ENCODE results near the gene CFAP61.

The CFAP61 gene

DNA sequence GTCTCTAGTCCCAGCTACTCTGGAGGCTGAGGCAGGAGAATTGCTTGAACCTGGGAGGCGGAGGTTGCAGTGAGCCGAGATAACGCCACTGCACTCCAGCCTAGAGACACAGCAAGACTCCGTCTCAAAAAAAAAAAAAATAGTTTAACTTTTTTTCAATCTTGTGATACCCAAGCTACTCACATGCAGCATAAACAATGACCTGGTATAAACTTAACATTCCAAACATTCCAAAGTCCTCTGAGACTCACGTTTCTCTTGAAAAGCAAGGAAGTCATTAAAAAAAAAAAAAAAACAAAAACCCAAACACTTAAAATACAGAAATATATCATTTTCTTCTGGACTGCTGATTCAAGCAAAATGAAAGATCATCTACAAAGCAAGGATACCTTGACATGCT, 14.4 kb upstream of the CFAP61 start:
- peak; percentile 35 for DNase-seq (ENCODE audit: low spot score)

DNA sequence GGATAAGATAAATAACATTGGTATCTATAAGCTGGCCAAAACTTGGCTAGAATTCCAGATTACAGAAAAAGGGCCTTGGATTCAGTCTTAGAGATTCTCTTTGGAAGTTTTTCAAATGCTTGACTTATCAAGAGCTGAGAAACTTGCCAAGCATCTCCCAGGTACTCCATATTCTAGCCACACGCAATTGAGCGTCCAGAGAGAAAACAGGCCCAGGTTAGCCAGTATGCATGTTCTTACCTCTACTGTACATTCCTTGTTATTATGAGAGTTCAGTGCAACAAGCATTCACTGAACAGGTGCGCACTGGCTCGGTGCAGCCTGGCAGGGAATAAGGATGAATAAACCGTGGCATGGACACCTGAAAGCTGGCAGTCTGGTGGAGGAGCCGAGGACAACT, 13.7 kb upstream of the CFAP61 start:
- no peak for DNase-seq (ENCODE audit: low spot score)

DNA sequence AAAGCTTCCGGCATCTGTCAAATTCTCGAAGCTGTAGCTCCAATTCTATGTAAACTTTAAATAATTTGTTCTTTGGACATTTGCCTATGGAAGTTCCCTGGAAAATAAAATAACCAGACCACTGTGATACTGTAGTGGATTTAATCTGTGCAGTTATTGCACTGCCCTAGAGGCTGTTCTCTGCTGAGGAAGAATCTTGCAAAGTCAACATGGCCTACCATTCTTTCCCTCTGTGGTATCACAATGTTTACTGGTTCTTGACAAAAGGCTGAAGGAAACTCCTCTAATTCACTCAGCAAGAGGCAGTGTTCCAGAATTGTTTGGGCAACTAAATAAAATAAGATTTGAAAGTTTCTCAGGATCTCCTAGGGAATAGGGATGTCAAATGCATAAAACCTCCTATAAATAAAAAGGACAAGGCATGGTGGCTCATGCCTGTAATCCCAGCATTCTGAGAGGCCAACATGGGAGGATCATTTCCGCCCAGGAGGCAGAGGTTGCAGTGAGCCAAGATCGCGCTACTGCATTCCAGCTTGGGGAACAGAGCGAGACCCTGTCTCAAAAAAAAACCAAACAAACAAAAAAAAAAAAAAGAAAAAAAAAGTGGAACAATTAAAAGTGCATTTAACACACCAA, 12.5 kb upstream of the CFAP61 start:
- DNase-seq (ENCODE audit: low spot score), result no peak

DNA sequence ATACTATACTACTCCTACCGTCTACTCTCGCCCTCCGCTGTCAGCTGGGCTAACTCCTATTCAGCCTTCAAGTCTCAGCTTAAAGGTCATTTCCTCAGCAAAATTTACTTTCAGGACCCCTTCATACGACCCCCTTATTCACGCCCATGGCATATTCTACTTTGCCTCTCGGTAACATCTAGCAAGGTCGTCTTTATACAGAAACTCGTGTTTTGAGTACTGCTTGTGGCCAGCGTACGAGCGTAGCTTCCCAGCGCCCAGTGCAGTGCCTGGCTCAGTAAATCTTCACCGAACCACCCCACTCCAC, 612 bp upstream of the CFAP61 start:
- DNase-seq (ENCODE audit: low spot score), result no peak

DNA sequence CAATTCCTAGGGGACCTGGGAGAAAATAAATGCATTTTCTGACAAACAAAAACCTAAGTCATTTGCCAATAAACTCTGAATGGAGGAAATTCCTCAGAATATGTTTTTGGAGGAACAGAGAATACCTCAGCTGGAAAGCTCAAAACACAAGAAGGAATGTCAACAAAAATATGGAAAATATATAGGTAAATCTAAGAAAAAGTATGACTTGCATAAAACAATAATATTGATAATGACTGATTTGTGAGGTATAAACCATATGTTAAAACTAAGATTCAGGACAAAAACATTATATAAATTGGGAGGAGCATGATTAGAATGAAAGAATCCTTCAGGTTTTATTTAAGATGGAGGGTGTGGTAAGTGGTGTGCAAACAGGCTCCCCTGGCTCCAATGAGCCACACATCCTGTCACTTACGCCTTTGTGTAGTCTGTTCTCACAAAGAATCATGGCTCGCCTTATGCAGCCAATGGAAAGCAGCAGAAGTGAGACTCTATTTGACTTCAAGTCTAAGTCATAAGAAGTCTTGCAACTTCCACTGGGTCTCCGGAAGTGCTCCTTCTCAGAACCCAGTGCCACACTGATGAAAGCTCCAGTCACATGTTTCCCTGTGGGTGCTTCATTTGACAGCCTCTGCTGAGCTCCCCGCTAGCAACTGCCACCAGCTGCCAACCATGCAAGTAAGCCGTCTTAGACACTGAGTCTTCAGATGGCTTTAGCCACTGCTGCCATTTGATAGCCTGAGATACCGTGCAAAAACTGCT, 8.1 kb downstream of the CFAP61 start:
- DNase-seq (ENCODE audit: low spot score), result no peak

DNA sequence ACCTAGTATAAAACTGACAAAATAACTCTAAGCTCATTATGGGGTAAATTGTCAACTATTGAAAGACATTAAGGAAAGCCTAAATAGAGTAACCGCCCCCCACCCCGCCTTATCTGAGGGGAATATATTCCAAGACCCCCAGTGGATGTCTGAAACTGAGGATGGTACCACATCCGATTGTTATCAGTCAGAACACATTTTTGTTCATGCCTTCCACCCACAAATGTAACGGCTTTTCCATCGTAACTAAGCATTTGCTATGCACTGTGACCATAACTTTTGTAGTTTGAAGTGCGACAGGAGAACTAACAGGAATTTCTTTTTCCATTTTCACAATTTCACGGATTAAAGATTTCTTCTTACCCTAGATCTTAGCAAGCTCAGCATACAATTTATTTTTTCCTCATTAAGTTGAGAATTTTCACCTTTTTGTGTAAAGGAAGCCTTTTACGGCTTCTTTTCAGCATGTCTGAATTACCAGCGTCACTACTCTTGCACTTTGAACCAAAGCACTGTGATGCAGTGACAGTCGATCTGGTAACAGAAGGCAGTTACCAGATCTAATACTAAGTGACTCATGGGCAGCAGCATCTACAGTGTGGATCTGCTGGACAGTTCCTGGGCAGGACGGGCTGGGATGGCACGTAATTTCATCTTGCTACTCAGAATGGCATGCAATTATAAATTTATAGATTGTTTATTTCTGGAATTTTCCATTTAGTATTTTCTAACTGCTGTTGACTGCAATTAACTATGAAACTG, 11.8 kb downstream of the CFAP61 start:
- no peak for DNase-seq (ENCODE audit: low spot score)

DNA sequence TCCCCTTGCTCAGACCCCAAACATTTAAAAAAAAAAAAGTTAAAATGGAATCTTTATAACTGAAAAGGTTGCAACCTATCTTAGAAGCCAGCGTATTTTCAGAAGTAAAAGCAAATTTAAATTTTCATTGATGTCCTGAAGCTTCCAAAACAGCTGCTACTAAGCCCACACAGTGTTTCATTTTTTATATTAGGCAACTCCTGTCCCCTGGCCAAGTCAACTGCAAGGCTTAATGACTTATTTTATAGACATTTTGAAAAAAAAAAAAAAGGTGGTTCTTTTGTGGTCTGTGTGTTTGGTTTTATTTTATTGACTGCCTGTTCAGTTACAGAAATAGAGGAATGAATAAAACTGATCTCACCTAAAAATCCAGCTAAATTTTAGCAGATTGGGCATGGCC, 13.0 kb downstream of the CFAP61 start:
- no peak for DNase-seq (ENCODE audit: low spot score)

DNA sequence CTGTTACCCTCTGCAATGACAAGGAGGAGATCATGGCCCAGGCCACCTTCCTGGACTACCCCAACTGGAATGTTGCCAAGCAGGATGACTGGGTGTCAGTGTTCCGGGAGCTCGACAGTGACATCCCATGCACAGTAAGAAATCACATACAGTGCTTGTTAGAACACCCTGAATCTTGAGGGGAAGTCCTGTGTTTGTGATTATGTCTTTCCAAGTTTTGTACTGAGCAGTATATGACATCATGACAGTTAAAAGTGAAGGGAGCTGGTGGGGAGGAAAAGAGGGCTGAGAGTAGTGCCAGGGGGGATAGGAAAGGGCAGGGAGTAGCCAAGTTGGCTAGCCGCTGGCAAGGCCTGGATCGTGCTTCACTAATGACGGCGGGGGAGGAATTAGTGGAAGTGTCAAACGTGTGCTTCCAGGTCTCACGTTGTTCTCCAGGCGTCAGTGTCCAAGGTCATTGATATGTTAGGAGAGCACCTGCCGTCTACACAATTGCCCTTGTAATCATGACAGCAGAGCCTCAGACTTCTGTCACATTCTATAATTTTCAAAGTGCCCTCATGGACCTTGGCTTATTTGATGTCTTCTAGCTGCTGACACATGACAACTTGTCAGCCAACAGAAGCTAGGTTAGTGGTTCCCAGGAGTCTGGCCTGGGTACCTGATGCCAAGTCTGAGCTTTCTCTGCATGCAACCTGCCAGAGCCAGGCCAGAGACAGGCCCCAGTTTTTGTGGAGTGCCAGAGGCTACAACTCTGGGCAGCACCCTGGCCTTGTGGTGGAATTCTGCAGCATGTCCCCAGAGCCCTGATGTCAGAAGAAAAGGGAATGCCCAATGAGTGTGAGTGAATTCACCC, 18.8 kb downstream of the CFAP61 start:
- no peak for DNase-seq (ENCODE audit: low spot score)

DNA sequence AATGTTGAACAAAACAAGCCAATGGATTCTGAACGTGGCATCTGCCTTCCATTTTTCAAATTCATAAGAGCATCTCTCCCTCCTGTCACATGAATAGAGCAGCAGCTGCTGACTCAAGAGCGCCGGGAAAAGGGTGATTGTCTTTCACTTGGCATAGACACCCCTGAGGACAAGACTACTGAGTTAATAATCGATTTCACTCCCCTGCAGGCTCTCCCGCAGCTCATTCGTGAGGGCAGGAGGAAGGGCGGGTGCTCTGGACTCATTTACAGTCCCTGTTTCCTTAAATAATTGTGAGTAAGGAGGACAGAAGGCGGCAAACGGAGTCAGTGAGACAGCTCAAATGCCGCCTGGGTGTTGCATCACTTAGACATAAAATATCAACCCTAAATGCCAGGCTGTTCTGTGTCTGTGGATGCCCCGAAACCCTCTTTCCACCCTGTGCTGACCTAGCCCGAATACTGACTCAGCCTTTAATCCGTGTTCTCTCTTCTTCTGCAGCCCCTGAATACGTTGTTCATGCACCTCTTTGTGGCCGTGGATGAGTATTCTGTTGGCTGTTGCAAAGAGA, 21.6 kb downstream of the CFAP61 start:
- no peak for DNase-seq (ENCODE audit: low spot score)

DNA sequence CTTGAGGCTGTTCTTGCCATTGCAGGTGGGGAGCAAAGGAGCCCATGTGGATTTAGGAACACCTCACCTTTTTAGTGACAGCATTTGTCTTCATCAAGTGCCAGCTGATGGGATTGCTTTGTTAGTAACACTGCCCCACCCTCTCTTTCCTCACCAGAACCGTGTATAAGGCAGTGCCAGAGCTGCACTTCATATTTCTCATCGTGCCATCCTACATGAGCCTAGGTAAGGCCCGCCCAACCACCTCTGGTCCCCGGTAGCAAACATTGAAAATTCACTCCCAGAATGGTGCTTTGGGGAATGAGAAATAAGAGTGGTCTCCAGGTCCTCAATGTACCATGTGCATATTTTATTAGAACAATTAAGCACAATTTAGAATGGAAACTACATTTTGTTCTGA, 22.7 kb downstream of the CFAP61 start:
- no peak for DNase-seq (ENCODE audit: low spot score)

DNA sequence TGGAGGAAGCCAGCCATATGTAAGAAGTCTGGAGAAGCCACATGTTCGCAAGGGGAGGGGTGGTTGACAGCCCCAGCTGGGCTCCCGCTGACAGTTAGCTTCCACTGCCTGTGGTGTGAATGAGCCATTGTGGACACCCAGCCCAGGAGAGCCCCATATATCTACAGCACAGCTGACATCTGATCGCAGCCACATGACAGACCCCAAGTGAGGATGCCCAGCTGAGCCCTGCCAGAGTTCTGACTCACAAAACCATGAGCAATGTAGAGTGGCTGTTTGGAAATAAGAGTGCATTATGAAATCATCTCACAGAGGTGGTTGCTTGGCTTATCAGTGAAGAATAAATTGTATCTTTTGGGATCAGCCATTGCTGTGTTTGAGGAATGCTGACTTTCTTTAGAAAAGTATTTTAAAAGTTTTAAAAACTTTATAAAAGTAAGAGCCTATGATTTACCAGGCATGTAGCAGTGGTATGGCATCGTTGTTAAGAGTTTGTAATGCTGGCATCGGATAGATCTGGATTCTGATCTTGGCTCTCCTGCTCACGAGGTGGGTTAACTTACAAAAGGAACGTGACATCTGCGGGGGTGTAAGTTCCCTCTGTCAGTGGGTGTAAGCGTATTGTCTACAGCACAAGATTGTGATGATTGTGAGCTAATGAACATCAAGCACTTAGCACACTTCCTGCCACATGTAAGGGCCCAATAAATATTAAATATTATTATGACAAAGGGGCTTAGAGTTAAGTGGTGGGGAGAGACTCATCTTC, 24.1 kb downstream of the CFAP61 start:
- peak; percentile 64 for DNase-seq (ENCODE audit: low spot score)

DNA sequence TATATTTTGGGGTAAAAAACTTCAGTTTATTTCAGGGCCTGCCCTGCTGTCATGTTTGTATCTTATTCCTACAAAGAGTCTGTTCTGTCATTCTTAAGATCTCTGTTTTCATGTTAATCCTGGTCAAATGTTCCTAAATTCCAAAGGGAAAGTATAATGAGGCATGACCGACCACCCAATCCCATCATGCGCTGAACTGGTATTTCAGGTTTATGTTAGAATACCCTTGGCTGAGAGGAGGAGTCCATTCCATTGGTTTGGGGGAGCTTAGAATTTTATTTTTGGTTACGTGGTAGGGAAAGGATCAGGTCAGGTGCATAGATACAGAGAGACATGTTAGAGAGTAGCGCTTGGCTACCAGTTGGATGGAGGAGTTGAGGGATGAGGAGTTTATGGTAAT, 25.7 kb downstream of the CFAP61 start:
- DNase-seq (ENCODE audit: low spot score), result no peak

DNA sequence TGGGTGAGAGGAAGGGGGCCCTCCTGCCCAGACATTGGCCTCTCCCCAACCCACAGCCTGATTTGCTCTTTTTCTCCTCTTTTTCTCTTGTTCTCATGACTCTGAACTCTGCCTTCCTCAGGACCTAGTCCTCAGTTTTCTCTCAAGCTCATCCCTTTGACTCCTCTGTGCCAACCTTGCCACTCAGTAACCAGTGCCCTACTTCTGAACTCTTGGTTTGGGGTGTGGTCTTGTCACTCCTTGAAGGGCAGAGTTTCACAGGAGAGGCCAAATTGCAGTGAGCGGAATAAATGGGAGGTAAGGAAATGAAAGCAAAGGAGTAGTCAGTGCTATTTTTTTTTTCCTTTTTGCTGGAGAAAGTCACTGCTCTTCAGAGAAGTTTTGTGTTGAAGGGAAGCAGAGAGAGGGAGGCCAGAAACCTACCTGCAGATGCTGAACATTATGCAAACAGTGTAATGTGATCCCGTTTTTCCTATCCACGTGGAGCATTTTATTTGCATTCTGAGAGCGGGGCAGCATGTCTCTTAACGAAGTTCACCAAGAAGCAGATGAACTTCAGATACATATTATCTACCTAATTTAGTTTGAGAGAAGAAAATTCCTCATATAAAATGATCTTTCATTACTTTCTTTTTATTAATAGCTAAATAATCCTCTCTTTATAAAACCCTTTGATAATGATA, 26.9 kb downstream of the CFAP61 start:
- DNase-seq (ENCODE audit: low spot score), result no peak

DNA sequence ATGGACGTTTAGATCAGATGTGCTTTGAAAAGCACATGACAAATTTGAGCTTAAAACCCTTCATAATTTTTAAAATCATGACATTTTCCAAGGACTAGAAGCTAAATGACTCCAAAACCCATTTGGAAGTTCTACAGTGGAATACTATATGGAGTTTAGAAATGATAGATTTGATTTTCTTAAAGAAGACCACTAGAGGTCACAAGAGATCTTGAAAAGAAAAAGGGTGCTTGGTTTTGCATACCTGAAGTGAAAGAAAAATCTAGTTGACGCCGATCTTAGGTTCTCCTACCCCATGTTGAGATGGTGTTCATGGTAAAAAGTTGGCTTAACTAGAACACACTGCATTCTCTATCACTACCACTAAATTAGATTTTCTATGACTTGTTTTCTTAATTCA, 31.5 kb downstream of the CFAP61 start:
- no peak for DNase-seq (ENCODE audit: low spot score)

DNA sequence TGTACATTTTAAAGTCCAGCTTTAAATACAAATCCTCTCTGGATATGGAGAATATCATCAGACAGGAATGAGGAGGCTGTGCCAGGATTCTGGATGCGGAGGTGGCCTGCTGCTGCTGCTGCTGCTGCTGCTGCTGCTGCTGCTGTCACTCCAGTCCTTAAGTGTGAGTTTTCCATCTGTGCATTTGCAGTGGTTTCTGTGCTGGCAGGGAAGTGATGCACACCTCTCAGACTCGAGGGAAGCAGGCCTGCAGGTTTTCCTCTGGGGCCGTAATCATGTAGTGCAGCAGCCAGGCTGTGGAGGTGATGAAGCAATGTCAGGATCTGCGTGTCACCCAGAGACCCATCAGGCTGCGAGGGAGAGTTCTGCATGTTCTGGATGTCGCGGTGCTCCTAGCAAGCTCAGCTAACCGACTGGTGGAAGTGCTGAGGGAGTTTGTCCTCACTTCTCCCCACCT, 32.0 kb downstream of the CFAP61 start:
- DNase-seq (ENCODE audit: low spot score), result no peak

DNA sequence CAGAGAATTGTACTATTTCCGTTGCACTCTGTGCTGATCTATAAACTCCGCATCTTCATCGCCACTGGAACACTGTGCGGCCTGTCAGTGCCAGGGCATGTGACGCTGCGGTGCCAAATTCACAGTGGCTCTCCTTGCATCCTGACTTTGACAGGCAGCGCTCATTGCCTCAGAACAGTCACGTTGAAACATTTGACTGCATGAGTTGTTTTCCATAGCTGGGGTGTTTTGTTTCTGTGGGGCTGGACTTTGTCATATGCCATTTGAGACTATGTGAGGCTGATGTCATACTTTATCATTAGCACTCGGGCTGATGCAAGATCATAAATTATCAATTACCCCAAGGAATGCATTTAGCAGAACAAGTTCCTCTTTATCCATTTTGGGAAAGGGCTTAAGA, 32.7 kb downstream of the CFAP61 start:
- no peak for DNase-seq (ENCODE audit: low spot score)

DNA sequence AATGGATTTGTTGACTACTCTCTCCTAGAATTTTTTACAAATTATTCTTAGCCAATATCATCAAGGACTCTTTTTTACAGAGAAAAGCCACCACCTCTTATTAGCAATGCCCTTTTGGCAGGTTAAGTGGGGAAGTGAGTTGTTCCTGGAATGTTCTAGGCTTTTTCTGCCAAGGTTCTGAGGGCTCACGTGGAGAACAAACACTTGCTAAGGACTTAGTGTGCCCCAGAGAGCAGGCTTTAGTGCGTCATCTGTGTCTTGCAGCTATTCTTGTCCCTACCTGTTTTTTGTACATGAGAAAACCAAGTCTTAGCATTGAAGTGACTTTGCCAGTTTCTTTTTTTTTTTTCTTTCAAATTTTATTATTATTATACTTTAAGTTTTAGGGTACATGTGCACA, 33.5 kb downstream of the CFAP61 start:
- no peak for DNase-seq (ENCODE audit: low spot score)

DNA sequence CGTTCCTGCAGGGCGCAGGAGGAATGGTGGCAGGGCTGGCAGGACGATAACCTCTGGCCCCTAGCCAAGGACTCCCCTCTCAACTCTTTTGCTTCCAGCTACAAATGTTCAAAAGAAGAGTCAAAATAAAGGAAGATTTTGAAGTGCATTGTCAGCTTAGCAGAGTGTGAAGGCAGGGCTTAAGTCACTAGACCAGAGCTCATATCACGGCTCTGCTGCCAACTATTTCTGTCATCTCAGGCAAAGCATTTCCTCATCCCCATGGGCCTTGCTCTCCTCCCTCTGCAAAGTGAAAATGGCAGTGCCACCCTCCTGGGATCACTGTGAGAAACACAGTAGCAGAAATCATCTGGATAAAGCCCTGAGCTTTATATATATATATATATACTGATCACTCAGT, 36.7 kb downstream of the CFAP61 start:
- no peak for DNase-seq (ENCODE audit: low spot score)

DNA sequence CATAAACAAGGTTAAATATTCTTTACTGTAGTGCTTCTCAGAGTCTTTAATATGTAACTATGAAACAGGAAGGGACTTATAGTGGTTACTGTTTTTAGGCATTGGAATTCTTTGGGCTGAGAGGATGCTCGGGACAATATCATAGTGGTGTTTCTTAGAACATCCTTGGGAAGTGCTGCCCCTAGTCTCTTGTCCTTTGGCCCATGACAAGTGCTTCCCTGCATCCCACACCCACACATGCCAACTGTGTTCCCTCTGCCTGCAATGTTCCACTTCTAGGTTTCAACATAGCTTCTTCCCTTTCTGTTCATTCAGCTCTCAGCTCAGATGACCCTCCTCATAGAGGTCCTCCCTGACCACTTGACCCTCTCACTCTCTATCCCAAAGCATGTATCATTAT, 37.6 kb downstream of the CFAP61 start:
- no peak for DNase-seq (ENCODE audit: low spot score)

DNA sequence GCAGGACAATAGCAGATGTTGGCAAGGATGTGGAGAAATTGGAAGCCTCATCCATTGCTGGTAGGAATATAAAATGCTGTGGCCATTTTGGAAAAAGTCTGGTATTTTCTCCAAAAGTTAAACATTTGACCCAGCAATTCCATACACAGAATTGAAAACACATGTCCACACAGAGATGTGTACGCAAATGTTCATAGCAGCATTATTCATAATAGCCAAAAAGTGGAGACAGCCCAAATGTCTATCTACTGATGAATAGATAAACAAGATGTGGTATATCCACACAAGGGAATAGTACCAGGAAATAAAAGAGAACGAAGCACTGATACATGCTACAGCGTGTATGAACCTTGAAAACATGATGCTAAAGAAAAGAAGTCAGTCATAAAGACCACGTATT, 40.5 kb downstream of the CFAP61 start:
- no peak for DNase-seq (ENCODE audit: low spot score)

DNA sequence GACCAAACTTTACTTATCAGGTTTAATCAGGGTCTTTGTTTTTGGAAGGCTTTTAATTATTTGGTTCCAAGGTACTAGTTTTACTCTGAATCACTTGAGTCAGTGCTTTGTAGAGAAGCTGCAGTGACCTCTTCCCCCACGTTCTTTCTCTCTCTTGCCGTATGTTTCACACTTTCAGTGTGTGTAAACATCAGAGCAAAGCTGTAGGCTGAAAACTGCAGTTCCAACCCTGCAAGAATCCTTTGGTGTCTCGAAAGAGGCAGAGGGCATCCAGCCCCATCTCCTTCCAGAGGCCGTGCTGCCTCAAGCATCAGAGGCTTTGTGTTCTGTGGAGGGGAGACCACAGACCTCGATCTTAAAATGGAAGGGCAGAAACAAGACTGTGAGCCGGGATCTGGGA, 42.1 kb downstream of the CFAP61 start:
- DNase-seq (ENCODE audit: low spot score), result no peak

Data from AG20443 (cell line).